K562 (cell line): ENCODE measurements around the gene KAT7. TPM values are rescaled to one million over a fixed set of nuclear protein-coding genes. Genes with fewer than 3 reads are reported as not detected.

Experiments
- BHLHE40 ChIP-seq: IDR thresholded peaks from 2 replicates; pipeline ENCODE4 v1.6.1; 2011; ENCODE audit warnings: low read length, improper control_type of control experiment
- CXXC5 ChIP-seq: fragments of 250-450 bp; sonication (Bioruptor Pico); IDR thresholded peaks from 2 replicates; pipeline ENCODE4 v1.8.0; 2022; ENCODE audit warnings: inconsistent platforms, mild to moderate bottlenecking, moderate library complexity
- DEAF1 ChIP-seq: fragments of 450-650 bp; formaldehyde crosslinking; IDR thresholded peaks from 2 replicates; pipeline ENCODE4 v1.4.0; 2020; ENCODE audit warnings: mild to moderate bottlenecking, moderate library complexity
- ESRRA ChIP-seq: fragments of 450-650 bp; IDR thresholded peaks from 2 replicates; pipeline ENCODE4 v1.6.1; 2014; ENCODE audit warnings: low read depth, mild to moderate bottlenecking, moderate library complexity, borderline replicate concordance
- KLF16 ChIP-seq: IDR thresholded peaks from 2 replicates; pipeline ENCODE4 v1.6.1; 2016; ENCODE audit warnings: antibody characterized with exemption
- MNT ChIP-seq, 2 experiments: fragments of 450-650 bp; conservative IDR thresholded peaks; 2 replicates each; pipeline ENCODE4 v1.6.1; 2017; ENCODE audit warnings: mild to moderate bottlenecking in 2 of 2, moderate library complexity in 2 of 2
- NCOR1 ChIP-seq: fragments of 450-650 bp; IDR thresholded peaks from 2 replicates; pipeline ENCODE4 v1.6.1; 2016; ENCODE audit warnings: mild to moderate bottlenecking, moderate library complexity
- NRF1 ChIP-seq, 2 experiments: fragments of 450-650 bp; IDR thresholded peaks in 1 of 2; conservative IDR thresholded peaks in 1 of 2; 2 replicates each; pipeline ENCODE4 v1.6.1; 2014; ENCODE audit warnings: mild to moderate bottlenecking in 2 of 2
- PCBP1 ChIP-seq: fragments of 200-400 bp; formaldehyde crosslinking; IDR thresholded peaks from 2 replicates; pipeline ENCODE4 v1.6.1; 2018; ENCODE audit warnings: mild to moderate bottlenecking, low read depth, low read length; ENCODE audit not compliant: poor library complexity, severe bottlenecking
- PKNOX1 ChIP-seq: fragments of 450-650 bp; IDR thresholded peaks from 2 replicates; pipeline ENCODE4 v1.6.1; 2016
- RAD21 ChIP-seq, 2 experiments: fragments of 250-450 bp in 1 of 2; fragments of 450-650 bp in 1 of 2; sonication (Bioruptor Pico) in 1 of 2; formaldehyde crosslinking in 1 of 2; IDR thresholded peaks in 1 of 2; conservative IDR thresholded peaks in 1 of 2; 2 replicates each; pipeline versions ENCODE4 v1.4.0 to v1.8.0; 2020 to 2022; ENCODE audit warnings: mild to moderate bottlenecking in 2 of 2, moderate library complexity in 1 of 2
- RB1 ChIP-seq: fragments of 450-650 bp; IDR thresholded peaks from 2 replicates; pipeline ENCODE4 v1.6.1; 2017; ENCODE audit warnings: low read depth, mild to moderate bottlenecking
- STAG1 ChIP-seq: sonication (generic); formaldehyde crosslinking; IDR thresholded peaks from 2 replicates; pipeline ENCODE4 v1.5.0; 2020; ENCODE audit warnings: missing genetic modification reagents, borderline replicate concordance
- UBTF ChIP-seq, 2 experiments: IDR thresholded peaks; 2 replicates each; pipeline ENCODE4 v1.6.1; 2012; ENCODE audit warnings: improper control_type of control experiment in 2 of 2, low read depth in 2 of 2, low read length in 2 of 2, borderline replicate concordance in 1 of 2
- YY1 ChIP-seq, 3 experiments: IDR thresholded peaks; 2 replicates each; pipeline ENCODE4 v1.6.1; 2011; ENCODE audit warnings: low read length in 2 of 3, mild to moderate bottlenecking in 2 of 3, moderate library complexity in 2 of 3, borderline replicate concordance in 1 of 3, control low read depth in 1 of 3, low read depth in 1 of 3; ENCODE audit not compliant: insufficient read depth in 3 of 3, insufficient replicate concordance in 2 of 3, control insufficient read depth in 1 of 3, insufficient read length in 1 of 3; ENCODE audit errors: extremely low read depth in 1 of 3
- ZNF12 ChIP-seq: sonication (generic); formaldehyde crosslinking; IDR thresholded peaks from 2 replicates; pipeline ENCODE4 v1.4.0; 2020; ENCODE audit warnings: mild to moderate bottlenecking, missing genetic modification reagents
- ZNF707 ChIP-seq: fragments of 250-450 bp; sonication (Bioruptor Pico); conservative IDR thresholded peaks from 2 replicates; pipeline ENCODE4 v1.8.0; 2022; ENCODE audit warnings: inconsistent platforms, mild to moderate bottlenecking, moderate library complexity
- ZNF785 ChIP-seq: fragments of 250-450 bp; sonication (Bioruptor Pico); IDR thresholded peaks from 2 replicates; pipeline ENCODE4 v1.4.0; 2020; ENCODE audit warnings: mild to moderate bottlenecking
- polyA plus RNA-seq, 8 experiments: library from polyadenylated mRNA; depleted of rRNA in 4 of 8; stranded (reverse) in 5 of 8; unstranded in 3 of 8; fragments of >200 nt; fragmentation: Nextera tagmentation in 2 of 8; fragmentation: Illumina TruSeq in 1 of 8; extraction: Ambion mirVana in 2 of 8; extraction: Trizol in 1 of 8; gene quantifications; 2 replicates each; pipeline versions ENCODE4 v1.2.1 to v1.2.3, GENCODE V29; 2011 to 2014; ENCODE audit warnings: inconsistent platforms in 1 of 8, missing spikeins in 1 of 8
- total RNA-seq, 7 experiments: library from RNA; depleted of rRNA in 6 of 7; stranded (reverse); fragments of >200 nt in 6 of 7; fragmentation: Illumina TruSeq in 2 of 7; extraction: Trizol in 2 of 7; gene quantifications; 2 replicates each; pipeline versions ENCODE4 v1.2.1 to v1.2.3, GENCODE V29; 2011 to 2021; ENCODE audit warnings: low replicate concordance in 1 of 7

Gene KAT7
- total and polyA plus RNA-seq, 9 of the 15 experiments (the other 6 are each of a cell fraction or from before 2014, with no cell fraction given) = 10.8 to 57.3 (median 34.8) TPM

- TF ChIP-seq UBTF (IDR thresholded peaks at IDR 0.05; ENCODE audit: borderline replicate concordance in 1 of 2, low read depth in 2 of 2, low read length in 2 of 2) = peak; percentile 45 to 84; a peak in 1 of 4 replicates
- peak in 1 of 3 experiments; percentile 12 for TF ChIP-seq YY1 (IDR thresholded peaks at IDR 0.05; ENCODE audit: borderline replicate concordance in 1 of 3, control insufficient read depth in 1 of 3, extremely low read depth in 1 of 3, insufficient read depth in 3 of 3, insufficient read length in 1 of 3, insufficient replicate concordance in 2 of 3, low read depth in 1 of 3, low read length in 2 of 3)
- 0 out of 4 replicates have a peak, but pooled peaks of 1 of the 2 experiments have one; percentile 15 for TF ChIP-seq MNT (conservative IDR thresholded peaks at IDR 0.05)
- TF ChIP-seq DEAF1 = peak; percentile 50; the same call in 1 of the 2 replicates
- peak; percentile 89 for TF ChIP-seq RB1
- peak; percentile 36; the same call in 1 of the 2 replicates for TF ChIP-seq PKNOX1
- TF ChIP-seq RAD21 (CRISPR knock-in tag; conservative IDR thresholded peaks at IDR 0.05 in 1 of 2, IDR thresholded peaks at IDR 0.05 in 1 of 2) = peak; percentile 73 to 89
- peak; percentile 21; the same call in 1 of the 2 replicates for TF ChIP-seq BHLHE40
- TF ChIP-seq ESRRA = peak; percentile 25; the same call in 1 of the 2 replicates
- peak; percentile 42; the same call in 1 of the 2 replicates for TF ChIP-seq CXXC5 (CRISPR knock-in tag)
- no peak for TF ChIP-seq ZNF785 (CRISPR knock-in tag)
- TF ChIP-seq NCOR1 = no peak
- TF ChIP-seq PCBP1 = peak; percentile 68
- TF ChIP-seq ZNF707 (CRISPR knock-in tag) = no peak
- TF ChIP-seq KLF16 = peak; percentile 28; the same call in 1 of the 2 replicates
- TF ChIP-seq NRF1 (conservative IDR thresholded peaks at IDR 0.05 in 1 of 2, IDR thresholded peaks at IDR 0.05 in 1 of 2) = peak; percentile 71 to 76
- peak; percentile 46; the same call in 1 of the 2 replicates for TF ChIP-seq STAG1 (CRISPR knock-in tag)
- 0 out of 2 replicates have a peak, but pooled peaks have one; percentile 20 for TF ChIP-seq ZNF12 (CRISPR knock-in tag)
These were observed 92.0 kb downstream of the KAT7 start (continued) for GRCh38 chr17:49880291-49881053.
